PC-9 (cell line): ENCODE results near the gene RETREG1. TPM values are rescaled to one million over a fixed set of nuclear protein-coding genes. Genes with fewer than 3 reads are reported as not detected.

Experiments used
- Bru-seq: library from RNA; stranded (reverse); fragments of 400-500 nt; gene quantifications from one replicate; lab custom pipeline; 2021; lab: Mats Ljungman, UMichigan
- BruChase-seq, 2 experiments: library from RNA; stranded (reverse); fragments of 400-500 nt; gene quantifications; one replicate each; lab custom pipeline; 2021; lab: Mats Ljungman, UMichigan
- BruUV-seq: library from RNA; stranded (reverse); fragments of 400-500 nt; replicated peaks from 2 replicates; lab custom pipeline; 2021; lab: Mats Ljungman, UMichigan
- CTCF ChIA-PET: fragments of 300-600 bp; sonication (Branson Sonifier 250); formaldehyde crosslinking; loops from one replicate; lab custom pipeline; 2022; ENCODE audit warnings: antibody characterized with exemption; lab: Charles Lee
- POLR2A ChIA-PET: fragments of 300-600 bp; sonication (Branson Sonifier 250); formaldehyde crosslinking; loops from one replicate; lab custom pipeline; 2022; ENCODE audit warnings: antibody characterized with exemption; ENCODE audit not compliant: unreplicated experiment; lab: Charles Lee
- DNase-seq, 2 experiments: peaks; one replicate each; pipeline versions ENCODE4 v3.0.0 to v3.0.0-alpha.2; 2015 to 2022; ENCODE audit warnings: mixed read lengths in 1 of 2
- H2AFZ ChIP-seq: fragments of 200-600 bp; sonication (generic); 2 replicates; pipeline ENCODE4 v1.8.1; 2017; ENCODE audit warnings: antibody characterized with exemption
- H3F3A ChIP-seq: fragments of 200-600 bp; sonication (generic); 2 replicates; pipeline ENCODE4 v1.8.1; 2017; ENCODE audit warnings: antibody characterized with exemption, mild to moderate bottlenecking, low read depth; ENCODE audit not compliant: insufficient read depth
- H3K27ac ChIP-seq: fragments of 200-600 bp; sonication (generic); 2 replicates; pipeline ENCODE4 v1.6.1; 2016; ENCODE audit warnings: mixed run types
- H3K27me3 ChIP-seq: fragments of 200-600 bp; sonication (generic); 2 replicates; pipeline ENCODE4 v1.6.1; 2016; ENCODE audit warnings: low read depth, mixed run types; ENCODE audit not compliant: insufficient read depth
- H3K36me3 ChIP-seq: fragments of 200-600 bp; sonication (generic); 2 replicates; pipeline ENCODE4 v1.6.1; 2016; ENCODE audit warnings: low read depth, mixed run types
- H3K4me1 ChIP-seq: fragments of 200-600 bp; sonication (generic); replicated peaks from 2 replicates; pipeline ENCODE4 v1.6.1; 2016; ENCODE audit warnings: mixed run types; ENCODE audit not compliant: insufficient read depth
- H3K4me2 ChIP-seq: fragments of 200-600 bp; sonication (generic); 2 replicates; pipeline ENCODE4 v1.6.1; 2017; ENCODE audit warnings: mixed run types
- H3K4me3 ChIP-seq: fragments of 200-600 bp; sonication (generic); 2 replicates; pipeline ENCODE4 v1.6.1; 2016; ENCODE audit warnings: mixed run types
- H3K79me2 ChIP-seq: fragments of 200-600 bp; sonication (generic); 2 replicates; pipeline ENCODE4 v1.6.1; 2017; ENCODE audit warnings: low read depth, mixed run types
- H3K9me2 ChIP-seq: fragments of 200-600 bp; sonication (generic); 2 replicates; pipeline ENCODE4 v1.8.1; 2017; ENCODE audit warnings: mild to moderate bottlenecking; ENCODE audit not compliant: insufficient read depth
- H3K9me3 ChIP-seq: fragments of 200-600 bp; sonication (generic); 2 replicates; pipeline ENCODE4 v1.8.1; 2016; ENCODE audit warnings: low read depth; ENCODE audit not compliant: insufficient read depth
- H4K20me1 ChIP-seq: fragments of 200-600 bp; sonication (generic); 2 replicates; pipeline ENCODE4 v1.8.1; 2017; ENCODE audit not compliant: insufficient read depth
- CTCF ChIP-seq: fragments of 200-600 bp; sonication (generic); conservative IDR thresholded peaks from 2 replicates; pipeline ENCODE4 v1.6.1; 2017; ENCODE audit warnings: mixed run types, antibody characterized with exemption, mild to moderate bottlenecking, moderate library complexity
- EZH2 ChIP-seq: fragments of 200-600 bp; sonication (generic); IDR thresholded peaks from 2 replicates; pipeline ENCODE4 v1.8.0; 2017; ENCODE audit warnings: antibody characterized with exemption, low read depth
- intact Hi-C: fragments of 100-400 bp; cut with micrococcal nuclease; formaldehyde crosslinking; loops from one replicate; pipeline ENCODE4 v1.10.0; 2022; ENCODE audit not compliant: unreplicated experiment
- long read RNA-seq: library from polyadenylated mRNA; stranded (forward); transcript quantifications from one replicate; pipeline ENCODE4 v2.0.0, GENCODE V29; 2022
- total RNA-seq: library from RNA; stranded (reverse); gene quantifications from 2 replicates; pipeline ENCODE4 v1.2.3, GENCODE V29; 2021

Gene RETREG1
- total RNA-seq (5.6 and 9.7 TPM in 2 replicates), Bru-seq, nascent RNA (percentile 40 among the genes with signal in this experiment), BruChase-seq, experiment 1, labeled RNA remaining after a 2-hour chase (percentile 36 among the genes with signal in this experiment), BruChase-seq, experiment 2, labeled RNA remaining after a 6-hour chase (percentile 28 among the genes with signal in this experiment)
- long read RNA-seq, transcript RETREG1-202 (7 exons, 3,145 nt) = major isoform, 14 of 21 reads
- long read RNA-seq, partial matches to known transcripts = 1 of 21 reads
- long read RNA-seq, other reads (novel, unspliced or antisense) = 5 of 21 reads

GRCh38 chr5:16616536-16617273, at the start of gene RETREG1:
Gene RETREG1, minus strand, starts transcription at chr5:16616997. Its CDS starts 26 bp downstream, at chr5:16616971.
- POLR2A ChIA-PET = no interaction called here
- no peaks in the 10 kb centered on the region; the same call in 1 of the 2 replicates for H3K9me2 ChIP-seq
- peak within 1 kb of the TSS; percentile 86 for H3K4me2 ChIP-seq
- peak in 1 of 2 experiments; percentile 62 for DNase-seq
- peak within 1 kb of the TSS; percentile 67; the same call in 1 of the 2 replicates for H3K4me3 ChIP-seq
- no peaks in the 10 kb centered on the region for H3K79me2 ChIP-seq
- H4K20me1 ChIP-seq = no peaks in the 10 kb centered on the region
- H3K4me1 ChIP-seq = peaks cover 8% of the 10 kb centered on the region; the same call in 1 of the 2 replicates
- no TSS peak for BruUV-seq
- H3F3A ChIP-seq = no peaks in the 10 kb centered on the region
- H3K36me3 ChIP-seq = no peaks in the 10 kb centered on the region
- no peak within 1 kb of the TSS for H3K27ac ChIP-seq
- intact Hi-C loops = no loop called here
- no peaks in the 10 kb centered on the region for H3K9me3 ChIP-seq
- CTCF ChIA-PET = no interaction called here
- peak within 1 kb of the TSS; percentile 72 for H2AFZ ChIP-seq
- TF ChIP-seq CTCF = no peak
- H3K27me3 ChIP-seq = peaks cover 61% of the 10 kb centered on the region

GRCh38 chr5:16666130-16666882, 49.5 kb upstream of the RETREG1 start:
- H4K20me1 ChIP-seq = no peaks in the 10 kb centered on the region
- TF ChIP-seq EZH2 = no peak
- no peak for TF ChIP-seq CTCF
- no peaks in the 10 kb centered on the region for H3K9me3 ChIP-seq
- H3K27ac ChIP-seq = no peak overlapping the region
- H3K4me1 ChIP-seq = no peaks in the 10 kb centered on the region
- H3K9me2 ChIP-seq = no peaks in the 10 kb centered on the region
- no peaks in the 10 kb centered on the region for H3K79me2 ChIP-seq
- no peak overlapping the region for H3K4me3 ChIP-seq
- no peak overlapping the region for H3K4me2 ChIP-seq
- H3K36me3 ChIP-seq = no peaks in the 10 kb centered on the region
- H2AFZ ChIP-seq = no peak overlapping the region
- DNase-seq = no peak
- H3F3A ChIP-seq = no peaks in the 10 kb centered on the region
- BruUV-seq = no TSS peak
- no peaks in the 10 kb centered on the region for H3K27me3 ChIP-seq
- POLR2A ChIA-PET = no interaction called here
- intact Hi-C loops = loop anchor here (2.0 to 5.0 kb wide), 3 partner anchors 114 to 506 kb away; no protein-coding TSS in a partner anchor
- CTCF ChIA-PET = interaction anchor here (0.6 to 1.4 kb wide), 3 partner anchors 114 to 1635 kb away, joined by 3 to 5 read pairs (median 3); no protein-coding TSS in a partner anchor

GRCh38 chr5:16665601-16666000, 48.8 kb upstream of the RETREG1 start:
- ChIA-PET CTCF (no interaction called here), POLR2A (interaction anchor here (0.5 kb wide), 1 partner anchor 173 kb away, joined by 11 read pairs; no protein-coding TSS in a partner anchor)
- Histone ChIP-seq H3K4me3 (no peak overlapping the region), H3F3A (no peaks in the 10 kb centered on the region), H3K4me2 (no peak overlapping the region), H3K27me3 (no peaks in the 10 kb centered on the region), H3K36me3 (no peaks in the 10 kb centered on the region), H3K9me2 (no peaks in the 10 kb centered on the region), H4K20me1 (no peaks in the 10 kb centered on the region), H3K79me2 (no peaks in the 10 kb centered on the region), H3K27ac (no peak overlapping the region), H3K9me3 (no peaks in the 10 kb centered on the region), H2AFZ (no peak overlapping the region), H3K4me1 (no peaks in the 10 kb centered on the region)
- no TSS peak for BruUV-seq
- TF ChIP-seq EZH2 = no peak
- TF ChIP-seq CTCF = no peak
- intact Hi-C loops = loop anchor here (5.0 kb wide), 2 partner anchors 113 to 193 kb away; no protein-coding TSS in a partner anchor
- DNase-seq = no peak
